ELF-1 (cell line): ENCODE data around the gene NEAT1.

Experiments
- DNase-seq: peaks from one replicate; pipeline ENCODE4 v3.0.0-alpha.2; 2016; ENCODE audit warnings: low read depth, low spot score

Gene NEAT1

DNA sequence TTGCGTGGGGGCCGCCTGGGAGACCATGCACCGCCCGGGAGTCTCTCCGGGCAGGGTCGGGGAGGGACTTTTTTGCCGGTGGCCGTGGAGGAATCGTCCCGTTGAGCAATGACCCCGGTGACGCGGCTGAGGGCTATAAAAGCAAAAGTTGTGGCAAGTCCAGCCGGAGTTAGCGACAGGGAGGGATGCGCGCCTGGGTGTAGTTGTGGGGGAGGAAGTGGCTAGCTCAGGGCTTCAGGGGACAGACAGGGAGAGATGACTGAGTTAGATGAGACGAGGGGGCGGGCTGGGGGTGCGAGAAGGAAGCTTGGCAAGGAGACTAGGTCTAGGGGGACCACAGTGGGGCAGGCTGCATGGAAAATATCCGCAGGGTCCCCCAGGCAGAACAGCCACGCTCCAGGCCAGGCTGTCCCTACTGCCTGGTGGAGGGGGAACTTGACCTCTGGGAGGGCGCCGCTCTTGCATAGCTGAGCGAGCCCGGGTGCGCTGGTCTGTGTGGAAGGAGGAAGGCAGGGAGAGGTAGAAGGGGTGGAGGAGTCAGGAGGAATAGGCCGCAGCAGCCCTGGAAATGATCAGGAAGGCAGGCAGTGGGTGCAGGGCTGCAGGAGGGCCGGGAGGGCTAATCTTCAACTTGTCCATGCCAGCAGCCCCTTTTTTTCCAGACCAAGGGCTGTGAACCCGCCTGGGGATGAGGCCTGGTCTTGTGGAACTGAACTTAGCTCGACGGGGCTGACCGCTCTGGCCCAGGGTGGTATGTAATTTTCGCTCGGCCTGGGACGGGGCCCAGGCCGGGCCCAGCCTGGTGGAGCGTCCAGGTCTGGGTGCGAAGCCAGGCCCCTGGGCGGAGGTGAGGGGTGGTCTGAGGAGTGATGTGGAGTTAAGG, at the start of gene NEAT1:
NEAT1 (plus strand) TSS at position 166 of the 883 bp plus-strand sequence.
- DNase-seq, result peak; percentile 95

DNA sequence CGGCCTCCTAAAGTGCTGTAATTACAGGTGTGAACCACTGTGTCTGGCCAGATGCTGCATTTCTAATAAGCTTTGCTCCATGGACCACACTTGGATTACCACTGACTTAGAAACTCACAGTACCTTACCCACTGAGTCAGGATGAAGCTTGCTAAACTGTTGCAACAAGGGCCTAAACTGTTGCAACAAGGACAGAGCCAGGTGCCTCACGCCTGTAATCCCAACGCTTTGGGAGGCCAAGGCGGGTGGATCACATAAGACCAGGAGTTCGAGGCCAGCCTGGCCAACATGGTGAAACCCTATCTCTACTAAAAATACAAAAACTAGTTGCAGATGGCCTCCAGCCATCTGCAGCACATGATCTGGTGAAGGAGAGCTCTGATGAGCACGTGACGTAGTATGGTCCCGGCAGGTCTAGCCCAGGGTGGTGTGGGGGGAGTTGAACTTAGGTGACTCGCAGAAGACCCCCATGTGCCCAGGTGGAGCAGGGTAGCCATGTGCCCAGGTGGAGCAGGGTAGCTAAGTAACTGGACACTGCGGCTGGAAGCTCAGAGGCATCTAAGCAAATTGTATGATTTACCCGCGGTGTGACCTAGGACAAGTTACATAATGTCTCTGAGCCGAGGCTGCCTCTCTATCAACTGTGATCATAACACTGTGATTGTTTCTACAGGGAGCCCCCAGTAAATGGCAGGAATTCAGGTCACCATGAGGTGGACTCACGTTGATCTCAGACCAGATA, 48.6 kb upstream of the NEAT1 start:
- no peak for DNase-seq

DNA sequence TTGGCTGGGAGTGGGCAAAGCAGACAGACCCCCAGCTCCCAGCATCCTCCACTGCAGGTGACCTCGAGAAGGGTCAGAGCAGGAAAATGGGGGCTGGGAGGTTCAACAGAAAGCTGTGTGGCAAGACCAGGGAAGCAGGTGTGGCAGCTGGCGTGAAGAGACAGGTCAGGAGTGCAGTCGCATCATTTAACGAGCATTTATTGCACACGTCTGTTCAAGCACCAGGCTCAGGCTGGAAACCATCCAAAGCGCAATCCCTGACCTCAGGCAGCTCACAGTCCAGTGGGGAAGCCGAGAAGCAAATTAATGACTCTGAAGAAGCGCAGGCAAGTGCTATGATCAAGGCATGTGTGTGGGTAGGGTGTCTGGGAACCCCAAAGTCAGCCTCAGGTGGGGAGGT, 47.6 kb upstream of the NEAT1 start:
- no peak for DNase-seq

DNA sequence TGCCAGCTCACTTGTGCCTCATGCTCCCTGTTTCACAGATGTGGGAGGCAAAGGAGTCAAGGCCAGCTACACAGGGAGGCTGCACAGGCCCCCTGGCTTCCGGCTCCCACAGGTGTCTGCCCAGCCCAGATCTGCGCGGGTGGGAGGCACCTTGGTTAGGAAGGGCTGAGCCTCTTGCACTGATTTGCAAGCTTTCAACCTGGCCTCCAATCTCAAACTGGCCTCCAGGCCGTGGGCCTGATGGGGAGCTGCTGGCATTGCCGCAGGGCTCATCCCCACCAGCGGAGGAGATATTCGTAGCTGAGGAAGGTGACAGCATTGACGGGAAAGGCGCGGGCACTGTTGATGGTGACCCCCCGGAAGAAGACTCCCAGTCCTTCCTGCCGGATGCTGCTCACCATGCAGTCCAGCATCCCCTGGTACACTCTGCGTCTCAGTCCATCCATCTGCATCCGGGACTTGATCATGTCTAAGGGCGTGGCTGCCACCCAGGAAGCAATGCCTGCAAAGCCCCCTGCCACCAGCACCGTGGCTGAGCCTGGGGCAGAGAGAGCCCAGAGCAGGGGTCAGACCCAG, 46.4 kb upstream of the NEAT1 start:
- no peak for DNase-seq

DNA sequence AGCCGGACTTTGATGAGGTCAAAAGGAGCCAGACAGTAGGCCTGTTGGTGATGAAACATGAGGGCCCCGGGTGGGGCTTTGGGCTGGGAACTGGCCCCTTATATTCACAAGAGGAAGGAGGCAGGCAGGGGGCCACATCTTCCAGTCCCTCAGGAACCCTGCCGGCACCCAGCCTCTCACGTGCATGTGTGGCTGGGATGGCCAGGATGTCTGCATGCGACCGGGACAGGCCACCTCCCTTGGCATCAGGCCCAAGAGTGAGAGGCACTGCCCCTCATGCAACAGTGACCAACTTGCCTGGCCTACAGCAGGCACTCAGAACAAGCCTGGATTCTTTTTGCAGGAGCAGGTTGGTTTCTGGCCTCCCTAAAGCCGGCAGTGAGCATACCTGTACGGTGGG, 45.6 kb upstream of the NEAT1 start:
- no peak for DNase-seq

DNA sequence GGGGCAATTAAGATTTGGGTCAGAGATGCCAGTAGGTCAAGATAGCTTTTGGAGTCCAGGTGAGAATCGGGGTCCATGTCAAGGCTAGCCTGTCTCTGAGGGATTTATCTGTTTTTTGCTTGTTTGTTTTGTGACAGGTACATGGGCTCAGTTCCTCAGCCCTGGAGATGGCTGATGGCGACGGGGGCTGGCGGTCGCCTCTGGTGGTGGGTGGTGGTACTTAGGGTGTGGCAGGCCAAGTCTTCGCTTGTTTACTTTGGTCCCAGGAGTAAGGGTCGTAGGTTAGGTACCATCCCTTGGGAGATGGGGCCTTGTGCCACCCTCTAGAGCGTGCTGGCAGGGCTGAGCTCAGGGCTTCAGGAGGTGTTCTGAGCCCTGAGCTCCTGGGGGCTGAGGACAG, 44.8 kb upstream of the NEAT1 start:
- DNase-seq, result no peak

DNA sequence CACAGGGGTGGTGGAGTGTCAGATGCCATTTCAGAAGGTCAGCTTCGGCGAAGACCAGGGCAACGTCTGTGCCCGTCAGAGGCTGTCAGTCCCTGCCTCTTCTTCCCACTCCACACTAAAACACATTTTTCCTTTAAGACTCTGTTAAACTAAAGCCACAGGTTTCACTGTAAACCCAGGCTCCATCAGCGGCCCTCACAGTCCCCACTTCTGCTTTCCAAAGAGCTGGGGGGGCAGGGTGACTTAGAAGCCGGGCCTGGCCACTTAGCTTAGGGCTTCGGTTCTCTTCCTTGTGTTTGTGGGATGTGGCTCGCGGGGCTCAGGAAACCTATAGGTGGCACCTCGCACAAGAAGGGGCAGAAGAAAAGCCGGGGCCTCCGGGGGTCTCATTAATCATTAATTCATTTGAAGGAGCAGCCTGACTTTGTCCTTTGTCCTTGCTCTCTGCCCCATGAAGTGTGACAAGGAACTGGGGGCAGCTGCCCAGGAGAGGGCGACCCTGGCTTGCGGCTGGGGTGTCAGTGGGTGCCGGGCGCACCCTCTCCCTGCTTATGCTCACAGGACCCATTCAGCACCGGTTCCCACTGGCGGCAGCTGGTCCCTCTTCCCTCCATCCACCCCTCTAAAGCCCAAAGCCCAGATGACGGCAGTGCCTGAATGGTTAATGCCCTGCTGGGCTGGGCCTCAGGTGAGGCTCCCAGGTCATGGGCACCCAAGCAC, 44.2 kb upstream of the NEAT1 start:
- DNase-seq, result no peak

DNA sequence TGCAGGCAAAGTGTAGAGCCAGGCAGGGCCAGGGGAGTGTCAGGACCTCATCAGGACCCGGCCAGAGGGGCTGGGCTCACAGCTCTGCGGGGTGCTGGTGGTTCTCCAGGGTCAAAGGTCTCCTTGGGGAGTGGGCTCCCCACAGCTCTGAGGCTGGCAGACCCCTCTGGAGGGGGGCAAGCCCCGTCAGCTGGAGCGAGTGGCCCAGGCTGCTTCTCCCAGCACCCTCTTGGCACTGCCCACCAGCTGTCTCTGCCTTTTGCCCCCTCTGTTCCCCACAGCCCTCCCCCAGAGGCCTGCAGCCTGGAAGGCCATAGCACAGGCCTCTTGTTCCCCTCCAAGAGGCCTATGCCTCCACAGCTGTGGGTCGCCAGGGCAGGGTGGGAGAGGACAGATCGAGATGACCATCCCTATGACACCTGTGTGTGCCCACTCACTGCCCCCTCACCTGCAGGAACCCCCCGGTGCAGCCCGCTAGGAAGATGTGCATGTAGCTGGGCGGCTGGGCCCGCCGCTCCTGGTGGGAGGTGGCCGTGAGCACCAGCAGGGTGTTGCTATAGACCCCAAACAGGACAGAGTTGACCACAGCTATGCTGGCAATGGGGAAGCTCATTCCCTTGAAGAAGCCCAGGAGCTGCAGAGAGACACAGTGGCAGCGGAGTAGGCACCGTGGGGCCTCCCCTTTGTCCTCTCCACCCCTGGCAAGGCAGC, 43.5 kb upstream of the NEAT1 start:
- no peak for DNase-seq

DNA sequence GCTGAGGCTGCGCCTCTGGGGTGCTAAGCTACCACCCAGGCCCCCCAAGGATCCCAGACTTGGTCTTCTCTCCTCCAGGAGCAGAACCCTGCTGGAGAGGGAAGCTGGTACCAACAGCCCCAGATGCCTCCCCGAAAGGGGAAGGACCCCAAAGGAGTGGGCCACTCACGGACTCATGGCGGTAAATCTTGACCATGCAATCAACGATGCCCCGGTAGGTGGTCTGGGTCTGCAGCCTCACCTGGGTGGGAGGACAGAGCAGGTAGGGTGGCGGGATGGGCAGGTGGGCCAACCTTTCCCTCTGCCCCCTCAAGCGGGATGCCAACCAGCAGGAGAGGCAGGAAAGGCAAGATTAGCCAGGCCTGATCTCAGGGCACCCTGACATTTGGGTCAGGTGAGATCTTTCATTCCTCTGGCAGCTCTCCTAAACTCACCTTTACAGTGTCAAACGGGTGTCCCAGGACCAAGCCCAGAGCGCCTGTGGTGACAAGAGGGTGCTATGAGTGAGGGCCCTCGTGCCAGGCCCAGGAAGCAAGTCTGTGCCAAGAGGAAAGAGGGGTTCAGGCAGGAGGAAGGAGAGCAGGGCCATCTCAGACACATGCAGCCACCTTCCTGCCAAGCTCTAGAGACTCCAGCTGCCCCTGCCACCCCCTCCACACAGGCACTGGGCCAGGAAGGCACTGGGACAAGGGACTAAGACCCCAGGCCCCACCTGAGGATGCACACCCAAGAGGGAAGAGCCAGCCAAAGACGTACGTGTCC, 42.7 kb upstream of the NEAT1 start:
- no peak for DNase-seq

DNA sequence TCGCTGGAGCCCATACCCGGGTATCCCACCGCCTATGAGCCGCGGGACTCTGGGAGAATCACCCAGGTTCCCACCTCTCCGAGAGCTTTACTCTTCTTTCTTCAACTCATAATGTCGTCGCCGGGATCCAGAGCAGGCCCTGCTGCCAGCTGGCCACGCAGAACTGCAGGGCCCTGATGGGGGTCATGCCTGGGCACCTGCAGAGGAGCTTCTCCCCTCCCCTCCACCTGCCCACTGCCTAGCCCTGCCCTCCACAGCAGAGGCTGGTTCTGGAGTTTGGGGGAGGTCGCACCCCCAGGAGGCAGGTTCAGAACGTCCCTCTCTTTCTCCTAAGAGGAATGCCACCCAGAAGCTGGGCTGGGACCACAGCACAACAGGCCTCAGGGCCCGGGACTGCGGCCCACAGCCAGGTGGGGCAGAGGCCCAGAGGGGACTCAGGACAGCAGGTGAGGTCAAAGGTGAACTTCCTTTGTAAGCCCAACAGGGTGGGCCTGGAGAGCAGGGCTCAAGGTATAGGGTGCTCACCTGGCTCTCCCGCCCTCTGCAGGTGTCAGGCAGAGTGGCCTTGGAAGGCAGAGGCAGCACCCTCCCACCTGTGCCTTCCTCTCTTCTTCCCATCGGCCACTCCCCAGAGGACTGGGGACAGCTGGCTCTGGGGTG, 42.0 kb upstream of the NEAT1 start:
- no peak for DNase-seq

DNA sequence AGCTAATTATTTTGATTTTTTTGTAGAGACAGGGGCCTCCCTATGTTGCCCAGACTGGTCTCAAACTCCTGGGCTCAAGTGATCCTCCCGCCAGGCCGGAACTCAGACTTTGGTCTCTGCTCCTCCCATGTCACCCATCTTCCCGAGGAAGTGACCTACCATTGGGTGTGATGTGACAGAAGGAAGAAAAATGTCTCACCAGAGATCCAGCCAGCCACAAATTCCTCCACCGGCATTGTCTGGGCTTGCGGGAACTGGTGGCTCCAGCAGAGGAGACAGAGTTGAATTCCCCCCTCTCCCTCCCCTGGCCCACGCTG, 40.9 kb upstream of the NEAT1 start:
- DNase-seq, result no peak

DNA sequence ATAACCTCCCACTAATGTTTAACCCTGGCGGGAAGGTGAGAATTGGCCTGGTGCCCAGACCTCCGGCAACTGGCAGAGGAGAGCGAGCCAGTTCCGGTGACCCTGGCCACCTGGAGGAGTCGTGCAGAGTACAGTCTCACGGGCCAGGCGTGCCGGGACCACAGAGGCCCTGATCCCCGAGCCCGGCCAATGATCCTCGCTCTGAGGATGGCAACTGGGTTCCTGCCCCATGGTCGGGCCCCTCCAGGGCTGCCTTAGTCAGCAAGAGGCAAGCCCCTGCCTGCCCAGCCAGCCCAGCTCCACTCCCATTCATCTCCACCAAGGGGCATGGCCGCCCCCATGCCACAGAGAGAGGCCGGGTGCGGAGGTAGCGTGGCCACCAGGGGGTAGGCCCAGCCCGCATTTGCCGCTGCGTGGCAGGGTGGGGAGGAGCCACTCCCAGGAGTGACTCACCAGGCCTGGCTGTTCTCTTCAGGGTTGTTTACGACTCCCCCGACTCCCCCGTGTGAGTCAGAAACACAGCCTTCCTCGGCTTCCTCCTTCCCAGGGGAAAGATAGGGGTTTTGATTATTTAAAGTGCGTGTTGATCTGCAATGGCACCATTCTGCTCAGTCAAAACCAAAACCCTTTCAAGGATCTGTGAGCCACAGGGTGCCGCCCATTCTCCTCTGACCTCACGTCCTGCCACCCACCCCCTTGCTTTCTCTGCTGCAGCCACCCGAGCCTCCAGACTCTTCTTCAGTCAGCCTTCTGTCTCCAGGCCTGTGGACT, 40.4 kb upstream of the NEAT1 start, which contains the start of gene SLC25A45:
SLC25A45 (minus strand) TSS at position 614 of the 771 bp plus-strand sequence. CDS start 695 bp downstream, outside the sequence.
- peak; percentile 93 for DNase-seq

DNA sequence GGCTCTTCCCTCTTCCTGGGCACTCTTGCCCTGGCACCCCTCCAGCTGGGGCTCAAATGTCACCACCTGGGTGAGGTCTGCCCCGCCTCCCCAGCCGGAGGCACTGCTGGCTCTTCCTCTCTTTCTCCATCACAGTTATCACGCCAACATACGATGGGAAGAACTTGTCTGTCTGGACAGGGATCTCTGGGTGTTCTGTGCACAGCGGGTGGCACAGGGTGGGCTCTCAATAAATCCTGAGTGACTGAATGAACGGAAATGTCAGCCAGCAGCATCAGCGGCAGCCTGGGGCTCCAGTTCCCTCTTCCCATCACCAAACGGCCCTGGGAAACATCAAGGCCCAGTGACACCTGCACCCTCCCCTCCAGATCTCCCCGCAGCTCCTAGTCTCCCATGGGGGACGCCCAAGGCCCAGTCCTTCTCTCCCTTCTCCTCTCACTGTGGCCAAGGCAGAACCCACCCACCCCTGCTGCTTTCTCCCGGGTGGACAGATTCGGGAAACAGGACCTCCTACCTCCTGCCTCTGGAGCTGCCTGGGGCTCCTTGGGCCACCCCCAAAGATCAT, 39.7 kb upstream of the NEAT1 start:
- DNase-seq, result no peak

DNA sequence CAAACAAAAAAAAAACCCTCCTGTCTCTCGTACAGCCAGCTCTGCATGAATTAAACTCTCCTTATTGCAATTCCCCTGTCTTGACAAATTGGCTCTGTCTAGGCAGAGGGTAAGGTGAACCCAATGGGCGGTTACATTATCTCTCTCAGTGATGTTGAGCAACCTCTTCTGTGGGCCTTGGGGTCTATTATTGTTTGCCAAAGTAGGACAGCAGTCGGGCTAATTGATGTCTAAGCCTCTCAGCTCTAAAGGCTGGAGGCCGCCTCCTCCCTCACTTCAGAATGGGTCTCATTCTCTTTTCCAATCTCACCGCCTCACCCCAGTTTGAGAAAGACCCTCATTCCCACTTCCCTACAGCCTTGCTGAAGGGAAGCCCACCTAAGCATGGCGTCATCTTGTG, 38.8 kb upstream of the NEAT1 start:
- no peak for DNase-seq

DNA sequence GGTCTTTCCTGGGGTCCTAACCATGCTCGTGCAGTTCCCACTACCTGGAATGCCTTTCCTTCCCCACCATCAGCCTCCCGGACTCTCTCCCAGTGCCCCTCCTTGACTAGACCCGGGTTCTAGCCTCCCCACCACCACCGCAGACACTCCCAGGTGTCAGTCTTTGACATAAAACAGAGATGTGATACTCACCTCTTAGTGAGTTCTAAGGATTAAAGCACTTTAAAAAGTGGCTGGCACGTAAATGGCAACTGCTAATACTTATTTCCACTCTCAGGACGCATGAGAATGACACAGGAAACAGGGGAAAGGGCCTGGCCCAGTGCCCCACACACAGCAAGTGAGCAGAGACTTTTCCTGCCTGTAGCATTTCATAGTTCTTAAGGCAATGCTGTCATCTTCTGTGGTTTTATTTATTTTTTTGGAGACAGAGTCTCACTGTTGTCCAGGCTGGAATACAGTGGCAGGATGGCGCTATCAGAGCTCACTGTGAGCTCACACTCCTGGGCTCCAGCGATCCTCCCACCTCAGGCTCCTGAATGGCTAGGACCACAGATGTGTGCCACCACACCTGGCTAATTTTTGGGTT, 38.2 kb upstream of the NEAT1 start:
- no peak for DNase-seq

DNA sequence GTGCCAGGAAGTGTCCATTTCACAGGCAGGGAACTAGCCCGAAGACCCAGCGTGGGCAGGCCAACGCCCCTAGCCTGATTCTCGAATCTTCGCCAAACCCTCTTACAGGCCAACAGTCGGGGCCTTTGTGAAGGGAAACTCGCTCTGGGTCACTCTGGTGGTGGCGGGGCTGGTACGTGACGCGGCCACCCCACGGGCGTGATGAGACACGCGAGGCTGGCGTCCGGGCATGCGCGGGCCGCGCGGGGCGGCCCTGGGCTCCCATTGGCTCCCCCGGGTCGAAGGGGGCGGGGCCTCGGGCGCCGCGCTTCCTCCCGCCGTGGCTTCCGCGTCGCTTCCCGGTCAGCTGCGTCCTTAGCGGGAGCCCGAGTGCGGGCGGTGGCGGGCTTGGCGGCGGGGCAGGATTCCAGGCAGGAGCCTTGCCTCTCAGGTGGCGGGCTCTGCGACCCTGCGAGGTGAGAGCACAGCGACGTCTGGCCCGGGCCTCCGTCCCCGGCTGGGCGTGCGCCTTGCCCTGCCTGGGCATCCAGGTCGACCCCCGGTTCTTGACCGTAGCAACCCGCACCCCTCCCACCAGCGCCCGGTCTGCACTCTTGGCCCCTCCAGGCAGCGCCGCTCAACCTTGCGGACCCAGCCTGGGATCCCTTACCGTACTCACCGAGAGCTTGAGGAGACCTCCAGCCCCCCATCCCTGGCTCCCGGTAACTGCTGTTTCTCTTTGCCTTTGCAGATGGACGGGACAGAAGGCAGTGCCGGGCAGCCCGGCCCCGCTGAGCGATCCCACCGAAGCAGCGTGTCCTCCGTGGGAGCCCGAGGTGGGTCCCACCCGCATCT, 36.1 kb upstream of the NEAT1 start, which contains the start of gene FRMD8:
FRMD8 (plus strand) TSS at position 331 of the 834 bp plus-strand sequence; CDS start at position 731, 400 bp downstream.
- DNase-seq, result peak; percentile 74

DNA sequence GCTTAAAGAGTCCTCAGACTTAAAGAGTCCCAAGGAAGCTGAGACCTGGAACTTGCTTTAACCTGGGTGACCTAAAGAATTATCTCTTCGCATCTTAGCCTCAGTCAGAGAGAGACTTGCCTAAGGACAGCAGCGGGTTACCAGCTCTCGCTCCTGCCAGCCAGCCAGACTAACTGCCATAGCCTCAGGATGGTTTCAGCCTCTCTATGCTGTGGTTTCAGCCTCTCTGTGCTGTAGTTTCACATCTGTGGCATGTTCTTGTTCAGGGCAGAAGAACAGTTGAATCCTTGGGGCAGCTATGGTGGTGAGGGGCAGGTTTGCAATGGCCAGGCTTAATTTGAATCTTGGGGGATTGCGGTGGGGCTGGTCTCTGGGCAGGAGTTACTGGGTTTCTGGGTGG, 33.9 kb upstream of the NEAT1 start:
- no peak for DNase-seq
